ENCODE measurements around the gene TMEM132C.

DNA sequence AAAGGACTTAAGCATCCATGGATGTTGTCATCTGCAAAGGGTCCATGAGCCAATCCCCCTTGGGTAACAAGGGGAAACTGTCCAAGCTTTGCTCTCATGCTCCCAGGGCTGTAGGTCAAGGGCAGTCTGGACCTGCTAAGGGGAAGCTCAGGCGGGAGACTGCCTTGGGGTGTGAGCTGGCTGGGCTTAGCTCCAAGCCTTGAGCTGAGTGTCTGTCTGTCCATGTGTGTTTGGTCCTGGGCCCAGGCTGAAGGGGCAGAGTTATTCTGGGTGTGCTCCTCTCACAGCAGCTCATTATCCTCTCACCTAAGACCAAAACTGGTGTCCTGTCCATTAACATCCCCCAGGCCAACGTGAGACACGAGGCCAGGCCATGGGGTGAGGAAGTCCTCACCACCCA is 282.0 kb downstream of the TMEM132C start:
- TF ChIP-seq YY1 (IDR thresholded peaks at IDR 0.05; ENCODE audit: low read depth, low read length) (no peak), SP1 (IDR thresholded peaks at IDR 0.05; ENCODE audit: low read depth, low read length) (no peak), POLR2A (IDR thresholded peaks at IDR 0.05; ENCODE audit: control extremely low read depth in 1 of 2, low read depth in 2 of 2, low read length in 2 of 2) (no peak), CHD2 (IDR thresholded peaks at IDR 0.05; ENCODE audit: low read length) (no peak), EZH2 (IDR thresholded peaks at IDR 0.05; ENCODE audit: low read depth, low read length, severe bottlenecking) (no peak), NRF1 (IDR thresholded peaks at IDR 0.05; ENCODE audit: low read depth, low read length) (no peak)
- TF ChIP-seq, protein P1, sequence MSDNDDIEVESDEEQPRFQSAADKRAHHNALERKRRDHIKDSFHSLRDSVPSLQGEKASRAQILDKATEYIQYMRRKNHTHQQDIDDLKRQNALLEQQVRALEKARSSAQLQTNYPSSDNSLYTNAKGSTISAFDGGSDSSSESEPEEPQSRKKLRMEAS (IDR thresholded peaks at IDR 0.05): no peak
- TF ChIP-seq, protein P2, sequence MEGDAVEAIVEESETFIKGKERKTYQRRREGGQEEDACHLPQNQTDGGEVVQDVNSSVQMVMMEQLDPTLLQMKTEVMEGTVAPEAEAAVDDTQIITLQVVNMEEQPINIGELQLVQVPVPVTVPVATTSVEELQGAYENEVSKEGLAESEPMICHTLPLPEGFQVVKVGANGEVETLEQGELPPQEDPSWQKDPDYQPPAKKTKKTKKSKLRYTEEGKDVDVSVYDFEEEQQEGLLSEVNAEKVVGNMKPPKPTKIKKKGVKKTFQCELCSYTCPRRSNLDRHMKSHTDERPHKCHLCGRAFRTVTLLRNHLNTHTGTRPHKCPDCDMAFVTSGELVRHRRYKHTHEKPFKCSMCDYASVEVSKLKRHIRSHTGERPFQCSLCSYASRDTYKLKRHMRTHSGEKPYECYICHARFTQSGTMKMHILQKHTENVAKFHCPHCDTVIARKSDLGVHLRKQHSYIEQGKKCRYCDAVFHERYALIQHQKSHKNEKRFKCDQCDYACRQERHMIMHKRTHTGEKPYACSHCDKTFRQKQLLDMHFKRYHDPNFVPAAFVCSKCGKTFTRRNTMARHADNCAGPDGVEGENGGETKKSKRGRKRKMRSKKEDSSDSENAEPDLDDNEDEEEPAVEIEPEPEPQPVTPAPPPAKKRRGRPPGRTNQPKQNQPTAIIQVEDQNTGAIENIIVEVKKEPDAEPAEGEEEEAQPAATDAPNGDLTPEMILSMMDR (IDR thresholded peaks at IDR 0.05; ENCODE audit: control extremely low read depth in 1 of 3, insufficient read depth in 1 of 3, low read depth in 1 of 3, low read length in 3 of 3): no peak
- TF ChIP-seq, protein P3, sequence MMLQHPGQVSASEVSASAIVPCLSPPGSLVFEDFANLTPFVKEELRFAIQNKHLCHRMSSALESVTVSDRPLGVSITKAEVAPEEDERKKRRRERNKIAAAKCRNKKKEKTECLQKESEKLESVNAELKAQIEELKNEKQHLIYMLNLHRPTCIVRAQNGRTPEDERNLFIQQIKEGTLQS (IDR thresholded peaks at IDR 0.05; ENCODE audit: insufficient read depth, low read depth, low read length): no peak
